SH-SY5Y (cell line): ENCODE results near the gene VSIG8.

Experiments
- GATA2 ChIP-seq: IDR thresholded peaks from 2 replicates; pipeline ENCODE4 v1.6.1; 2011; ENCODE audit warnings: mild to moderate bottlenecking, low read depth, low read length
- GATA3 ChIP-seq: IDR thresholded peaks from 2 replicates; pipeline ENCODE4 v1.6.1; 2011; ENCODE audit warnings: low read depth, mild to moderate bottlenecking, low read length, moderate library complexity

The VSIG8 gene

DNA sequence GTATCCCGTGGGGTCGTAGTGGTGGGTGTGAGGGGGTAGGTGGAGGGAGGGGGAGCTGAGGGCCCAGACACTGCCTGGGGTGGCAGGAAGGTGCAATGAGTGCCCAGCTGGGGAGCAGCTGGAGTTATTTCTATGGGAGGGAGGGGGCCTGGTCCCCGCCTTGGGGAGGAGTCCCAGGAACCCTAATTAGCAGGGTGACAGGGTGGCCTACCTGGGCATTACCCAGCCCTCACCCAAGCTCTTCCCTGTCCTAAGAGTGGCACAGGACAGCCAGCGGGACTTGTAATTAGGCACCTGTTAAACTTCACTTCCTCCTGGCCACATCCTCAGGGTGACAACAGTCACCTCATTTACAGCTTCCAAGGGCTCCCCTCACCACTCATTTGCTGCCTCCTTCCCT is at the start of gene VSIG8:
TSS of gene VSIG8 (minus strand) at position 101 of the 400 bp plus-strand sequence. CDS start 136 bp downstream, outside the sequence.
- no peak for TF ChIP-seq GATA2
- no peak for TF ChIP-seq GATA3

DNA sequence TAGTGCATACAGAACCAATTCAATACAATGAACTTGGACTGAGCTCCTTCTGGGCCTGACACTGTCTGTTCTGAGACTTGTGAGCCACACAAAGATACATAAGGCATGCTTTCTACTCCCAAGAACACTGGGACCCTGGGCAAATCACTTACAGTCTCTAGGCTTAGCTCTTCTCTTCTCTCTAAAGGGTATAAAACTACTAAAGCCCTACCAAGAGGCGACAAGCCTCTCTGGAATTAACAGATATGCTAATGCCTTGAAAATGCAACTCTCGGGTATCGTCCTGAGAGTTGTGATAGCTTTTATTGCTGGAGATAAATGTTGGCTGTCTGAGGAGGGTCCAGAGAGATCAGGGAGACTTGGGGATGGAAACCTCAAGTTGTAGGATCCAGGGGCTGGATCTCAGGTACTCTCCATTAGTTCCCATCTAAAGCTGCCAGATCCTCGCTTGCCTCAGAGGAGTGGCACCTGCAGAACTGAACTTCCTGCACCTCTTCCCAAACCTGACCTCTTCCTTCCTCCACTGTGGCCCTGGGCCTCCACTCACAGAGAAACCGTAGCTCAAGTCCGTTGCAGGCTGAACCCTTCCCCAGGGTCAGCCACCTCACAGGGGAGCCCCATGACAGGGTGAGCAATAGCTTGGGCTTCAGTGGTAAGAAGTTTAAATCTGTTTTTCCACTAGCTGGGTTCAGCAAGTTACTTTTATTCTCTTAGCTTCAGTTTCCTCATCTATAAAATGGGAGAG is 49.0 kb upstream of the VSIG8 start:
- TF ChIP-seq GATA2 (no peak), GATA3 (no peak)

GRCh38 chr1:159908031-159908940 is 45.8 kb upstream of the VSIG8 start:
- TF ChIP-seq GATA2 (no peak), GATA3 (no peak)

DNA sequence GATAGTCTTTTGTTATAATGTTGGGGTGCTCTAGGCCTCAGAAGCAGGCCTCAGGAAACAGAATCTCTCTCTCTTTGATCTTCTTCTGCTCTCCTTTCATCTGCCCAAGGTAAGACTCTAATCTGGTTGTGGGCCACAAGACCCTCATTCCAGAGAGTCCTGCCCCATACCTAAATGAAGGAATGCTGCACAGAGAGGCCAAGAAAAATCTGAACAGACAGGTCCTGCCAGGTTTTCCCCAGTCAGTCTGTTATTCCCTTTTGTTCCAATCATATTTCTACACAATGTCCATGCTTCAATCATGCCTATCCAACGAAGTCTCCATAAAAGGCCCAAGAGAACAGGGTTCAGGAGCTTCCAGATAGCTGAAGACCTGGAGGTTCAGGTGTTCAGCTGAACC is 44.5 kb upstream of the VSIG8 start:
- TF ChIP-seq GATA2 (no peak), GATA3 (no peak)

- no peak for TF ChIP-seq GATA3
- TF ChIP-seq GATA2 = no peak
Measured at GRCh38 chr1:159902541-159902940, 40.1 kb upstream of the VSIG8 start.

DNA sequence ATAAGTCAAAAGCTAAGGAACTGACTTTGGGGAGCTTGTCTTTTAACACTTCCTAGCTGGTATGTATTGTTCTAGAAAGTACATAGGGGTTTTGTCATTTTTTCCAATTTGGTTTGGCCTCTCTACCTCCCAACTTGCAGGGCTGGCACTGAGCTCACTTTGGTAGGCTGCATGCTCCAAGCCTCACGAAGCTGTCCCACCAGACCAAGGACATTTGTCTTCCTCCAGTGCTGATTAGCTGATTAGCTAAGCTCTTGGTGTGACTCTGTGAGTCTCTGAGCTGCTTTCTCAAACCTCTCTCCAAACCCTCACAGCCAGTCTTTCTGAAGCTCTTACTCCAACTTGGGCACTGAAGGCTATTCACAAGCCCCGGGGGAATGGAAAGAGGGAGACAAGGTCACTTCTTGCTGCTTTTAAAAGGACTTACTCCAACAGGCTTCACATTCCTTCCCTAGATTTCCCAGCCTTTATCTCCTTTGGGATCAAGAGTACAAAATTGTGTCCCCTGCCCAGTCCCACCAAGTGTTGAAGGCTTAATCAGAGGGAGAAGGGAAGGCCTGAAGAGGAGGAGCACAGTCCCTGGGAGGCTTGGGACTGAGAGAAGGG is 38.4 kb upstream of the VSIG8 start:
- no peak for TF ChIP-seq GATA3
- no peak for TF ChIP-seq GATA2

DNA sequence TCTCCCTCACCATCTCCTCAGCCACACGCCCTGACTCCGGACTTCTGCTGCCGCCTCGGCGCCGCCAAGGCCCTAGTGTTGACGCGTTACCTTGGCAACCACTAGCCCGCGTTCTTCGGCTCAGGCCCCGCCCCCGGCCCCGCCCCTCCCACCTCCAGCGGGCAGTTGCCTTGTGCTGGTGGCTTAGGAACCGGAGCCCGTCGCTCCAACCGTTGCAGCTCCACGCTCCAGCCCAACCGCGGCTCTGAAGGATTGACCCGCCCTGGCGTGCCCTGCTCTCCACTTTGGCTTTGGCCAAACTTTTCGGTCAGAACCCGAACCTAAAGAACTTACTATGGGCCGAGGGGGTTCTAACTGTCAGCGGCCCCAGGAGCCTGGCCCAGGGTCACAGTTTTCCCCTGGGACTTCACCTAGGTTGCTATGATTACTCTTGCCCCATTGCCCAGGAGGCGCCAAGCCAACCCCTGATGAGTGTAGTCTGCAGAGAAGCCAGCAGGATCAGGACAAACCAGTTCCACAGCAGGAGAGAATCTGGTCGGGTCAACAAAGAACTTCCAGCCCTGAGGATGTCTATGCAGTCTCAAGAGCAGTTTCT is 37.7 kb upstream of the VSIG8 start, which contains the start of gene CFAP45:
TSS of gene CFAP45 (minus strand) at position 80 of the 595 bp plus-strand sequence. CDS start at position 13, 67 bp downstream.
- TF ChIP-seq GATA2 = no peak
- TF ChIP-seq GATA3 = no peak

DNA sequence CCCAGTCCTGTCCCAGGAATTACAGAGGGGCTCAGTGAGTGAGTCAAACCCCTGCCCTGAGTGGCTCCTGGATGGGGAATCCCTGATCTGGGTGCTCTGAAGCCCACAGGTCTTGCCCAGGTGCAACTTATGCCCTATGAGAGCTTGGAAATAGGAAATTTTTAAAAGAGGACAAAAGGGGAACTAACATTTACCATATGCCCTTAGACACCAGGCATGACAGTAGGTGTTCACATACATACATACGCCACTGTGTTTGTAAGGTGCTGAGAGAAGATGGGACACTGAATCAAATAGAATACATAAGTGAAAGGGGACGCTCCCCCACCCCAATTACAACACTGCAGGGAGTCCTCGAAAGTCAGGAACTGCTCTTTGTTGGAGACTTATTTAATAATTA is 36.1 kb upstream of the VSIG8 start:
- TF ChIP-seq GATA3 = no peak
- TF ChIP-seq GATA2 = no peak

- TF ChIP-seq GATA2 = no peak
- no peak for TF ChIP-seq GATA3
Measured at GRCh38 chr1:159897962-159898361, 35.5 kb upstream of the VSIG8 start.

- TF ChIP-seq GATA2 = no peak
- no peak for TF ChIP-seq GATA3
Measured at GRCh38 chr1:159896546-159896930, 34.1 kb upstream of the VSIG8 start.

DNA sequence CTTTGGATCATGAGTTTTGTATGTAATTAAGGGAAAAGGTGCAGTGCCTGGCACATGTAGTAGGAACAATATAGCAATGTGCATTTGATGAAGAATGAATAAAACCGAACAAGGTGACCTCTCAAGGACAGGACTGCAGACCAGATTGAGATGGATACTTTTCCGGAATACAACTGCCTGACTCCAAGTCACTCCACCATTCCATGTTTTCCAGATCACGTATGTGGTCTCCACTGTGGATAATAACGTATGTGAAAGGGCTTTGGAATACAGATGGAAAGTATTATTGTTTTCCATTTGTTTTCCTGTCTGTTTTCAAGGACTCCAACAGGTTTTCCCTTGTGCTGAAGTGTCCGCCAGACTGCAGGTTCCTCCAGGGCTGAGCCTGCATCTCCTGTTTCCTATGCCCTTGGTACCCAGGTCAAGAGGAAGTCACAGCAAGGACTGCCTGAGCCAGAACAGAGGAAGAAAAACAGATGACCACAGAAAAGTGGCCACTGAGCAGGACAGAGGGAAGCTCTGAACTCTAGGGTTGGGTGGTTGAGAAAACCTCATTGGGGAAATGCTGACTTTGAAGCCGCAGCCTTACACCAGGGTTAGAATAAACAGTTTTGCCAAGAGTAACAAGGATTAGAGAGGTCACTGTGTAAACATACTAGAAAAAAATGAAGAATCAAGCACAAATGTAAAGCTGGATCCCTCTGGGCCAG is 33.5 kb upstream of the VSIG8 start:
- TF ChIP-seq GATA2 = no peak
- TF ChIP-seq GATA3 = no peak

DNA sequence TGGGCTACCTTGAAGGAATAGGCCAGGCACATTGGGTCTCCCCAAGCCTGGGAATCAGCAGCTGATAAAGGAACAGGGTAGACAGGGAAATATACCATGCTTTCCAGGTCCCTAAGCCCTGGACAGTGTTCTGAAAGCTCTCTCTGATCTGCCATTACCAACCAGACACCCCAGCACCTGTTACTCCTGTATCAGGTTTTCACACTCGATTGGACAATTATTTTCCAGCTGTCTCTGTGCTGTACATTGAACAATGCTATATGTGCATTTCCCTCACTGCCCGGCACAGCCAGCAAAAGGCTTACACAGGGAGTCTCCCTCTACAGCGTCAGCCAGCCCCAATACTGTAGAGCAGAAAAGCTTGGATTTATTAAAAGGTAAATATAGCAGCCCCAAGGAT is 32.8 kb upstream of the VSIG8 start:
- TF ChIP-seq GATA2 (no peak), GATA3 (no peak)

- TF ChIP-seq GATA3 = no peak
- TF ChIP-seq GATA2 = no peak
Measured at GRCh38 chr1:159892944-159893343, 30.5 kb upstream of the VSIG8 start.
